HepG2 (cell line): ENCODE measurements around the gene MIER1.

Experiments used
- FOXK2 ChIP-seq: fragments of 450-650 bp; IDR thresholded peaks from 2 replicates; pipeline ENCODE4 v1.6.1; 2016
- MXD4 ChIP-seq: IDR thresholded peaks from 2 replicates; pipeline ENCODE4 v1.6.1; 2016; ENCODE audit warnings: mild to moderate bottlenecking, missing biosample characterization, missing genetic modification reagents
- NFE2 ChIP-seq: sonication (generic); formaldehyde crosslinking; IDR thresholded peaks from 2 replicates; pipeline ENCODE4 v1.4.0; 2020; ENCODE audit warnings: missing genetic modification reagents
- ZNF510 ChIP-seq: sonication (generic); formaldehyde crosslinking; IDR thresholded peaks from 2 replicates; pipeline ENCODE4 v1.4.0; 2020; ENCODE audit warnings: low read depth, mild to moderate bottlenecking, missing genetic modification reagents
- TF ChIP-seq, protein P1 (sequence below): IDR thresholded peaks from 2 replicates; pipeline ENCODE4 v1.6.1; 2016
- TF ChIP-seq, protein P2 (sequence below): sonication (generic); formaldehyde crosslinking; IDR thresholded peaks from 2 replicates; pipeline ENCODE4 v1.4.0; 2020; ENCODE audit warnings: missing genetic modification reagents
- TF ChIP-seq, protein P3 (sequence below): sonication (generic); formaldehyde crosslinking; IDR thresholded peaks from 2 replicates; pipeline ENCODE4 v1.8.1; 2022; ENCODE audit warnings: mild to moderate bottlenecking, missing genetic modification reagents

DNA sequence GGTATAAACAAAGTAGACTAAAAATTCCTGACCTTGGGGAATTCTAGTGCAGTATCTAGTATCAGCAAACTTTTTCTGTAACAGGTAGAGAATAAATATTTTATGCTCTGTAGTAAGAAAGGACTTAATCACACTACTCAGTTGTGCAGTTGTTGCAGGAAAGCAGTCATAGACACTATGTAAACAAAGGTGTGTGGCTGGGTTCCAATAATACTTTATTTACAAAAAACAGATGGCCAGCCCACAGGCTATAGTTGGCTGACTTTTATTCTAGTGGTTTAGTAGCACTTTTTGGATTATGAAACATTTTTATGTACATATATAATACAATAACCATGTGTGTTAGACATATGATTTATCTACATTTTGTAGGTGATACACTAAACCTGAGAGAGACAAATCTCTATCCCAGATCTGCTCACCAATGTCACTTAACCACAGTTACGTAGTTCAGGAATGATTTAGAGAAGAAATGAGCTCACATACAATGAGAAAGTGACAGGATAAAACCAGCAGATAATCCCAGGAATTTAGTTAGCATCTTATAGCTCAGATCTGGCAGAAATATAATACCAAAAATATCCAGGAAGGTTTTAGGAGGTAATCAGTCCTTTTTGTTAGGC lies 56.1 kb downstream of the MIER1 start:
- TF ChIP-seq MXD4 (CRISPR knock-in tag) = no peak
- TF ChIP-seq, protein P1, sequence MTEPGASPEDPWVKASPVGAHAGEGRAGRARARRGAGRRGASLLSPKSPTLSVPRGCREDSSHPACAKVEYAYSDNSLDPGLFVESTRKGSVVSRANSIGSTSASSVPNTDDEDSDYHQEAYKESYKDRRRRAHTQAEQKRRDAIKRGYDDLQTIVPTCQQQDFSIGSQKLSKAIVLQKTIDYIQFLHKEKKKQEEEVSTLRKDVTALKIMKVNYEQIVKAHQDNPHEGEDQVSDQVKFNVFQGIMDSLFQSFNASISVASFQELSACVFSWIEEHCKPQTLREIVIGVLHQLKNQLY (CRISPR knock-in tag) = no peak
- no peak for TF ChIP-seq ZNF510 (CRISPR knock-in tag)
- TF ChIP-seq, protein P2, sequence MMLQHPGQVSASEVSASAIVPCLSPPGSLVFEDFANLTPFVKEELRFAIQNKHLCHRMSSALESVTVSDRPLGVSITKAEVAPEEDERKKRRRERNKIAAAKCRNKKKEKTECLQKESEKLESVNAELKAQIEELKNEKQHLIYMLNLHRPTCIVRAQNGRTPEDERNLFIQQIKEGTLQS = no peak
- no peak for TF ChIP-seq NFE2
- TF ChIP-seq, protein P3, sequence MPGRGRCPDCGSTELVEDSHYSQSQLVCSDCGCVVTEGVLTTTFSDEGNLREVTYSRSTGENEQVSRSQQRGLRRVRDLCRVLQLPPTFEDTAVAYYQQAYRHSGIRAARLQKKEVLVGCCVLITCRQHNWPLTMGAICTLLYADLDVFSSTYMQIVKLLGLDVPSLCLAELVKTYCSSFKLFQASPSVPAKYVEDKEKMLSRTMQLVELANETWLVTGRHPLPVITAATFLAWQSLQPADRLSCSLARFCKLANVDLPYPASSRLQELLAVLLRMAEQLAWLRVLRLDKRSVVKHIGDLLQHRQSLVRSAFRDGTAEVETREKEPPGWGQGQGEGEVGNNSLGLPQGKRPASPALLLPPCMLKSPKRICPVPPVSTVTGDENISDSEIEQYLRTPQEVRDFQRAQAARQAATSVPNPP (CRISPR knock-in tag) = no peak
- no peak for TF ChIP-seq FOXK2
